K562 (cell line): ENCODE measurements around the gene MAP1LC3B. TPM values are rescaled to one million over a fixed set of nuclear protein-coding genes. Genes with fewer than 3 reads are reported as not detected.
A peak's percentile ranks its signal among the peaks of the same experiment; 100 is the strongest.

ENCODE experiments used
- ATF7 ChIP-seq: fragments of 450-650 bp; IDR thresholded peaks from 2 replicates; pipeline ENCODE4 v1.7.1; 2014; ENCODE audit warnings: mild to moderate bottlenecking, moderate library complexity
- CREB1 ChIP-seq, 2 experiments: sonication (generic) in 1 of 2; formaldehyde crosslinking in 1 of 2; IDR thresholded peaks; 2 replicates each; pipeline versions ENCODE4 v1.6.1 to v1.8.0; 2012 to 2022; ENCODE audit warnings: inconsistent platforms in 1 of 2, mild to moderate bottlenecking in 1 of 2, missing genetic modification reagents in 1 of 2, moderate library complexity in 1 of 2
- CREB3L1 ChIP-seq: fragments of 450-650 bp; IDR thresholded peaks from 2 replicates; pipeline ENCODE4 v1.6.1; 2014; ENCODE audit warnings: low read depth, mild to moderate bottlenecking, moderate library complexity, borderline replicate concordance
- CXXC5 ChIP-seq: fragments of 250-450 bp; sonication (Bioruptor Pico); IDR thresholded peaks from 2 replicates; pipeline ENCODE4 v1.8.0; 2022; ENCODE audit warnings: inconsistent platforms, mild to moderate bottlenecking, moderate library complexity
- HBP1 ChIP-seq: fragments of 450-650 bp; formaldehyde crosslinking; IDR thresholded peaks from 2 replicates; pipeline ENCODE4 v1.4.0; 2022; ENCODE audit warnings: missing genetic modification characterization
- HMG20A ChIP-seq: fragments of 450-650 bp; formaldehyde crosslinking; conservative IDR thresholded peaks from 2 replicates; pipeline ENCODE4 v1.4.0; 2020; ENCODE audit warnings: mild to moderate bottlenecking, mixed read lengths
- LCOR ChIP-seq: sonication (generic); formaldehyde crosslinking; IDR thresholded peaks from 2 replicates; pipeline ENCODE4 v1.8.0; 2022; ENCODE audit warnings: mild to moderate bottlenecking, missing genetic modification reagents
- NR4A1 ChIP-seq, 2 experiments: fragments of 250-450 bp in 1 of 2; fragments of 450-650 bp in 1 of 2; sonication (Bioruptor Pico) in 1 of 2; IDR thresholded peaks; 2 replicates each; pipeline versions ENCODE4 v1.4.0 to v1.6.1; 2016 to 2020; ENCODE audit warnings: mild to moderate bottlenecking in 2 of 2, missing compliant biosample characterization in 1 of 2, missing genetic modification characterization in 1 of 2, moderate library complexity in 1 of 2
- PTRF ChIP-seq: fragments of 450-650 bp; IDR thresholded peaks from 2 replicates; pipeline ENCODE4 v1.6.1; 2016; ENCODE audit warnings: mild to moderate bottlenecking, missing genetic modification characterization, missing compliant biosample characterization
- RAD51 ChIP-seq: fragments of 450-650 bp; IDR thresholded peaks from 2 replicates; pipeline ENCODE4 v1.7.1; 2016; ENCODE audit warnings: low read depth, mild to moderate bottlenecking, borderline replicate concordance
- RBM22 ChIP-seq: fragments of 200-400 bp; formaldehyde crosslinking; IDR thresholded peaks from 2 replicates; pipeline ENCODE4 v1.6.1; 2018; ENCODE audit warnings: low read length, low read depth; ENCODE audit not compliant: poor library complexity, severe bottlenecking
- RBM25 ChIP-seq: fragments of 200-400 bp; formaldehyde crosslinking; IDR thresholded peaks from 2 replicates; pipeline ENCODE4 v1.6.1; 2018; ENCODE audit warnings: low read length, low read depth, moderate library complexity; ENCODE audit not compliant: severe bottlenecking
- RCOR1 ChIP-seq, 2 experiments: IDR thresholded peaks; 2 replicates each; pipeline ENCODE4 v1.6.1; 2012; ENCODE audit warnings: low read depth in 2 of 2, low read length in 2 of 2, borderline replicate concordance in 1 of 2, improper control_type of control experiment in 1 of 2
- SIN3A ChIP-seq, 2 experiments: fragments of 150-350 bp in 1 of 2; IDR thresholded peaks; 2 replicates each; pipeline ENCODE4 v1.6.1; 2011 to 2016; ENCODE audit warnings: borderline replicate concordance in 2 of 2, low read depth in 2 of 2, low read length in 2 of 2, mild to moderate bottlenecking in 2 of 2, moderate library complexity in 2 of 2; ENCODE audit not compliant: control insufficient read depth in 1 of 2
- SNAPC5 ChIP-seq: fragments of 250-450 bp; sonication (Bioruptor Pico); IDR thresholded peaks from 2 replicates; pipeline ENCODE4 v1.8.0; 2021; ENCODE audit warnings: moderate library complexity, mild to moderate bottlenecking, inconsistent platforms
- SNIP1 ChIP-seq: fragments of 450-650 bp; IDR thresholded peaks from 2 replicates; pipeline ENCODE4 v1.7.1; 2017; ENCODE audit warnings: low read depth, mild to moderate bottlenecking
- SRSF7 ChIP-seq: fragments of 200-400 bp; formaldehyde crosslinking; optimal IDR thresholded peaks from 2 replicates; pipeline ENCODE3; 2017; ENCODE audit warnings: mild to moderate bottlenecking, low read depth, low read length
- ZBTB9 ChIP-seq: fragments of 450-650 bp; formaldehyde crosslinking; IDR thresholded peaks from 2 replicates; pipeline ENCODE4 v1.4.0; 2020; ENCODE audit warnings: mild to moderate bottlenecking, moderate library complexity
- ZC3H8 ChIP-seq: fragments of 450-650 bp; IDR thresholded peaks from 2 replicates; pipeline ENCODE4 v1.6.1; 2017
- ZEB2 ChIP-seq: fragments of 450-650 bp; IDR thresholded peaks from 2 replicates; pipeline ENCODE4 v1.6.1; 2016
- ZNF165 ChIP-seq: fragments of 250-450 bp; sonication (Bioruptor Pico); IDR thresholded peaks from 2 replicates; pipeline ENCODE4 v1.4.0; 2020; ENCODE audit warnings: borderline replicate concordance
- ZNF511 ChIP-seq: sonication (generic); formaldehyde crosslinking; IDR thresholded peaks from 2 replicates; pipeline ENCODE4 v1.8.0; 2022; ENCODE audit warnings: mild to moderate bottlenecking, missing genetic modification reagents
- polyA plus RNA-seq, 8 experiments: library from polyadenylated mRNA; depleted of rRNA in 4 of 8; stranded (reverse) in 5 of 8; unstranded in 3 of 8; fragments of >200 nt; fragmentation: Nextera tagmentation in 2 of 8; fragmentation: Illumina TruSeq in 1 of 8; extraction: Ambion mirVana in 2 of 8; extraction: Trizol in 1 of 8; gene quantifications; 2 replicates each; pipeline versions ENCODE4 v1.2.1 to v1.2.3, GENCODE V29; 2011 to 2014; ENCODE audit warnings: inconsistent platforms in 1 of 8, missing spikeins in 1 of 8
- total RNA-seq, 7 experiments: library from RNA; depleted of rRNA in 6 of 7; stranded (reverse); fragments of >200 nt in 6 of 7; fragmentation: Illumina TruSeq in 2 of 7; extraction: Trizol in 2 of 7; gene quantifications; 2 replicates each; pipeline versions ENCODE4 v1.2.1 to v1.2.3, GENCODE V29; 2011 to 2021; ENCODE audit warnings: low replicate concordance in 1 of 7

The MAP1LC3B gene
- total and polyA plus RNA-seq, 9 of the 15 experiments (the other 6 are each of a cell fraction or from before 2014, with no cell fraction given): 16.0 to 81.5 (median 36.7) TPM

- TF ChIP-seq ZNF511 (CRISPR knock-in tag) (0 out of 2 replicates have a peak, but pooled peaks have one; percentile 38), SNAPC5 (CRISPR knock-in tag) (no peak), CREB1 (IDR thresholded peaks at IDR 0.05) (peak; percentile 90), CREB1 (CRISPR knock-in tag; IDR thresholded peaks at IDR 0.05) (peak; percentile 87), CREB3L1 (peak; percentile 43; the same call in 1 of the 2 replicates), HMG20A (CRISPR knock-in tag) (no peak), SIN3A (IDR thresholded peaks at IDR 0.05; ENCODE audit: borderline replicate concordance in 2 of 2, control insufficient read depth in 1 of 2, low read depth in 2 of 2, low read length in 2 of 2) (peak in 1 of 2 experiments; percentile 62; a peak in 1 of 4 replicates), PTRF (tag) (peak; percentile 68; the same call in 1 of the 2 replicates), NR4A1 (CRISPR knock-in tag; IDR thresholded peaks at IDR 0.05) (no peak), NR4A1 (tag; IDR thresholded peaks at IDR 0.05) (peak; percentile 96), ZC3H8 (no peak), LCOR (peak; percentile 70), SRSF7 (no peak), ZNF165 (CRISPR knock-in tag) (peak; percentile 40; the same call in 1 of the 2 replicates), CXXC5 (CRISPR knock-in tag) (peak; percentile 77), SNIP1 (no peak), RBM22 (no peak), ZBTB9 (peak; percentile 58), RBM25 (peak; percentile 87), RAD51 (peak; percentile 88), ZEB2 (0 out of 2 replicates have a peak, but pooled peaks have one; percentile 12), RCOR1 (IDR thresholded peaks at IDR 0.05; ENCODE audit: borderline replicate concordance in 1 of 2, low read depth in 2 of 2, low read length in 2 of 2) (peak in 1 of 2 experiments; percentile 76; a peak in 3 of 4 replicates), HBP1 (CRISPR knock-in tag) (no peak), ATF7 (peak; percentile 99)
These were observed 4.0 kb upstream of the MAP1LC3B start (continued) for GRCh38 chr16:87387942-87388817.
